Caco-2 (cell line): ENCODE results near the gene TUBB1. TPM values are rescaled to one million over a fixed set of nuclear protein-coding genes. Genes with fewer than 3 reads are reported as not detected.

Source experiments
- BruUV-seq: library from RNA; stranded (reverse); fragments of 400-500 nt; replicated peaks from 2 replicates; lab custom pipeline; 2021; lab: Mats Ljungman, UMichigan
- CTCF ChIA-PET: fragments of 300-600 bp; sonication (Branson Sonifier 250); formaldehyde crosslinking; loops from one replicate; lab custom pipeline; 2022; ENCODE audit warnings: antibody characterized with exemption; lab: Charles Lee
- POLR2A ChIA-PET: fragments of 300-600 bp; sonication (Branson Sonifier 250); formaldehyde crosslinking; loops from one replicate; lab custom pipeline; 2022; ENCODE audit warnings: antibody characterized with exemption; lab: Charles Lee
- DNase-seq, 2 experiments: peaks; one replicate each; pipeline versions ENCODE4 v3.0.0 to v3.0.0-alpha.2; 2020 to 2022
- H3K27me3 ChIP-seq: replicated peaks from 2 replicates; pipeline ENCODE4 v1.6.0; 2011; ENCODE audit warnings: low read length; ENCODE audit not compliant: control insufficient read depth, insufficient read depth
- H3K36me3 ChIP-seq: 2 replicates; pipeline ENCODE4 v1.5.1; 2011; ENCODE audit warnings: low read length; ENCODE audit not compliant: control insufficient read depth, insufficient read depth
- H3K4me1 ChIP-seq: fragments of 250-450 bp; sonication (Bioruptor Pico); 2 replicates; pipeline ENCODE4 v1.5.1; 2020; ENCODE audit warnings: mild to moderate bottlenecking
- H3K4me3 ChIP-seq: 2 replicates; pipeline ENCODE4 v1.5.1; 2011; ENCODE audit warnings: low read depth, mild to moderate bottlenecking, control low read depth, low read length
- H3K9me3 ChIP-seq: fragments of 250-450 bp; sonication (Bioruptor Pico); 2 replicates; pipeline ENCODE4 v1.5.1; 2020; ENCODE audit warnings: mild to moderate bottlenecking, moderate library complexity
- H3K27ac Mint-ChIP-seq: one replicate; pipeline ENCODE4 v1.8.0; 2022; ENCODE audit warnings: mixed read lengths; ENCODE audit not compliant: unreplicated experiment
- H3K27me3 Mint-ChIP-seq: one replicate; pipeline ENCODE4 v1.8.0; 2022; ENCODE audit warnings: mixed read lengths; ENCODE audit not compliant: insufficient read depth, unreplicated experiment
- H3K36me3 Mint-ChIP-seq: one replicate; pipeline ENCODE4 v1.8.0; 2022; ENCODE audit warnings: mild to moderate bottlenecking, mixed read lengths; ENCODE audit not compliant: insufficient read depth, unreplicated experiment
- H3K4me1 Mint-ChIP-seq: one replicate; pipeline ENCODE4 v1.8.0; 2022; ENCODE audit warnings: low read depth, mixed read lengths; ENCODE audit not compliant: unreplicated experiment
- H3K4me3 Mint-ChIP-seq: one replicate; pipeline ENCODE4 v1.8.0; 2022; ENCODE audit warnings: mild to moderate bottlenecking, moderate library complexity, mixed read lengths; ENCODE audit not compliant: unreplicated experiment
- H3K9me3 Mint-ChIP-seq: one replicate; pipeline ENCODE4 v1.8.0; 2022; ENCODE audit warnings: mixed read lengths; ENCODE audit not compliant: unreplicated experiment
- CTCF ChIP-seq, 2 experiments: fragments of 200-600 bp in 1 of 2; IDR thresholded peaks; 1 replicate in 1 of 2; 2 replicates in 1 of 2; pipeline versions ENCODE4 v1.5.1 to v1.8.0; 2011 to 2022; ENCODE audit warnings: antibody characterized with exemption in 1 of 2, control low read depth in 1 of 2, inconsistent platforms in 1 of 2, low read depth in 1 of 2, low read length in 1 of 2, mild to moderate bottlenecking in 1 of 2, moderate library complexity in 1 of 2; ENCODE audit not compliant: insufficient read depth in 1 of 2, severe bottlenecking in 1 of 2, unreplicated experiment in 1 of 2
- intact Hi-C: fragments of 100-400 bp; cut with micrococcal nuclease; formaldehyde crosslinking; loops from one replicate; pipeline ENCODE4 v1.10.0; 2022; ENCODE audit not compliant: unreplicated experiment
- total RNA-seq: library from RNA; stranded (reverse); gene quantifications from 2 replicates; pipeline ENCODE4 v1.2.3, GENCODE V29; 2022

Gene TUBB1
- total RNA-seq, 1 experiment from 2014 or later = 0.18 TPM

GRCh38 chr20:58980711-58981627 lies 38.3 kb upstream of the TUBB1 start, which contains the start of gene NELFCD:
Gene NELFCD (plus strand): TSS chr20:58981256. CDS start chr20:58981310, 54 bp downstream.
- intact Hi-C loops = loop anchor here (1.0 to 2.0 kb wide), 3 partner anchors 51 to 88 kb away; partner anchors contain the start of genes ATP5F1E and PRELID3B
- no peaks in the 10 kb centered on the region for H3K27me3 ChIP-seq
- H3K4me1 Mint-ChIP-seq = peaks cover 21% of the 10 kb centered on the region
- H3K27me3 Mint-ChIP-seq = no peaks in the 10 kb centered on the region
- H3K36me3 ChIP-seq = no peaks in the 10 kb centered on the region
- peaks cover 12% of the 10 kb centered on the region for H3K4me1 ChIP-seq
- ChIA-PET CTCF (interaction anchor here (0.6 to 1.6 kb wide), 5 partner anchors 9 to 110 kb away, joined by 3 to 7 read pairs (median 5); partner anchors contain the start of gene ATP5F1E), POLR2A (interaction anchor here (0.5 to 2.0 kb wide), 10 partner anchors 9 to 330 kb away, joined by 3 to 21 read pairs (median 4); partner anchors contain the start of genes ATP5F1E and PRELID3B)
- no peaks in the 10 kb centered on the region for H3K9me3 Mint-ChIP-seq
- no peaks in the 10 kb centered on the region for H3K9me3 ChIP-seq
- TSS peak; percentile 86 for BruUV-seq
- peaks cover 30% of the 10 kb centered on the region for H3K36me3 Mint-ChIP-seq
- peak; percentile 98 to 100 for DNase-seq
- peak within 1 kb of the TSS; percentile 57 for H3K4me3 ChIP-seq
- peak within 1 kb of the TSS; percentile 51 for H3K27ac Mint-ChIP-seq
- peak within 1 kb of the TSS; percentile 76 for H3K4me3 Mint-ChIP-seq
- TF ChIP-seq CTCF (IDR thresholded peaks at IDR 0.05; ENCODE audit: insufficient read depth in 1 of 2, low read depth in 1 of 2, low read length in 1 of 2, severe bottlenecking in 1 of 2, unreplicated experiment in 1 of 2) = no peak

GRCh38 chr20:58981628-58982364 lies 37.4 kb upstream of the TUBB1 start:
- peaks cover 21% of the 10 kb centered on the region for H3K4me1 Mint-ChIP-seq
- no peaks in the 10 kb centered on the region for H3K9me3 Mint-ChIP-seq
- H3K27me3 Mint-ChIP-seq = no peaks in the 10 kb centered on the region
- Histone ChIP-seq H3K36me3 (no peaks in the 10 kb centered on the region), H3K4me3 (peak overlapping the region; percentile 57), H3K27me3 (no peaks in the 10 kb centered on the region), H3K4me1 (peaks cover 12% of the 10 kb centered on the region), H3K9me3 (no peaks in the 10 kb centered on the region)
- H3K4me3 Mint-ChIP-seq = peak overlapping the region; percentile 76
- CTCF ChIA-PET = interaction anchor here (0.6 to 1.5 kb wide), 6 partner anchors 9 to 377 kb away, joined by 3 to 11 read pairs (median 7); partner anchors contain the start of gene ATP5F1E
- no peak for TF ChIP-seq CTCF (IDR thresholded peaks at IDR 0.05; ENCODE audit: insufficient read depth in 1 of 2, low read depth in 1 of 2, low read length in 1 of 2, severe bottlenecking in 1 of 2, unreplicated experiment in 1 of 2)
- peak; percentile 57 to 62 for DNase-seq
- H3K27ac Mint-ChIP-seq = peak overlapping the region; percentile 51
- POLR2A ChIA-PET = interaction anchor here (0.5 to 2.0 kb wide), 8 partner anchors 9 to 672 kb away, joined by 3 to 21 read pairs (median 4); partner anchors contain the start of genes ATP5F1E and RAB22A
- H3K36me3 Mint-ChIP-seq = peaks cover 38% of the 10 kb centered on the region
- intact Hi-C loops = loop anchor here (1.0 to 2.0 kb wide), 3 partner anchors 51 to 89 kb away; partner anchors contain the start of genes ATP5F1E and PRELID3B
- no TSS peak for BruUV-seq
